Measurements from ENCODE around the gene MRI1. TPM values are rescaled to one million over a fixed set of nuclear protein-coding genes. Genes with fewer than 3 reads are reported as not detected.

The MRI1 gene
- polyA plus RNA-seq, 1 donor from 2014 or later, result 71.2 TPM

DNA sequence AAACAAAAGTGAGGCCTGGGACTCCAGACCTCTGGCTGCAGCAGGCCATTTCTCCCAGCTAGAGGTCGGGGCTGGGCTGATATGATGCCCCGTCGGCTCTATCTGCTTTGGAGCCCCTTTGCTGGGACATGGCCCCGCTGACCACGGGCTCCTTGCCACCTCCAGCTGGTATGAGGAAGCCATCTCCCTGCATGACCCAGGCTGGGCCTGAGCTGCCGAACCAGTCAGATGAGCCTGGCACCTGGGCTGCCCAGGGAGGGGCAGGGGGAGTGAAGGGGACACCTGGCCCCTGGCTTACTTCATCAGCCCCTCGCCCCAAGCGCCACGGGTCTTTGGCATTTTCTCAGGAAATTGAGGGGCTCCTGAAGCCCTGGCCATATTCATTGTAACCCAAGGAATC is 38.7 kb downstream of the MRI1 start:
- Histone ChIP-seq H3K9me3 (ENCODE audit: low read length) (no peaks in the 10 kb centered on the region), H3F3A (ENCODE audit: insufficient read depth, low read length, poor library complexity, severe bottlenecking) (no peaks in the 10 kb centered on the region), H3K36me3 (ENCODE audit: insufficient read depth, low read length) (no peaks in the 10 kb centered on the region), H3K27me3 (ENCODE audit: insufficient read depth, low read depth, low read length) (no peaks in the 10 kb centered on the region), H3K4me3 (ENCODE audit: low read length) (no peak overlapping the region), H4K20me1 (ENCODE audit: insufficient read depth) (no peaks in the 10 kb centered on the region), H3K9ac (ENCODE audit: low read length) (no peak overlapping the region), H3K4me2 (ENCODE audit: low read length) (no peak overlapping the region), H3K79me2 (replicated peaks; ENCODE audit: insufficient read depth, low read length) (no peaks in the 10 kb centered on the region), H3K27ac (ENCODE audit: low read length) (no peak overlapping the region), H2AFZ (ENCODE audit: low read depth, low read length) (no peak overlapping the region), H3K9me2 (ENCODE audit: insufficient read depth, low read length) (no peaks in the 10 kb centered on the region)
- TF ChIP-seq MXI1 (conservative IDR thresholded peaks at IDR 0.05; ENCODE audit: poor library complexity, severe bottlenecking) (no peak), POLR2AphosphoS5 (IDR thresholded peaks at IDR 0.05) (no peak), SMC3 (conservative IDR thresholded peaks at IDR 0.05; ENCODE audit: poor library complexity) (no peak), EP300 (conservative IDR thresholded peaks at IDR 0.05; ENCODE audit: poor library complexity, severe bottlenecking) (no peak), RAD21 (conservative IDR thresholded peaks at IDR 0.05) (no peak), TAF1 (IDR thresholded peaks at IDR 0.05; ENCODE audit: low read depth) (no peak), EZH2 (IDR thresholded peaks at IDR 0.05; ENCODE audit: borderline replicate concordance, insufficient read depth, low read length, poor library complexity, severe bottlenecking) (no peak)
- TF ChIP-seq, protein P1, sequence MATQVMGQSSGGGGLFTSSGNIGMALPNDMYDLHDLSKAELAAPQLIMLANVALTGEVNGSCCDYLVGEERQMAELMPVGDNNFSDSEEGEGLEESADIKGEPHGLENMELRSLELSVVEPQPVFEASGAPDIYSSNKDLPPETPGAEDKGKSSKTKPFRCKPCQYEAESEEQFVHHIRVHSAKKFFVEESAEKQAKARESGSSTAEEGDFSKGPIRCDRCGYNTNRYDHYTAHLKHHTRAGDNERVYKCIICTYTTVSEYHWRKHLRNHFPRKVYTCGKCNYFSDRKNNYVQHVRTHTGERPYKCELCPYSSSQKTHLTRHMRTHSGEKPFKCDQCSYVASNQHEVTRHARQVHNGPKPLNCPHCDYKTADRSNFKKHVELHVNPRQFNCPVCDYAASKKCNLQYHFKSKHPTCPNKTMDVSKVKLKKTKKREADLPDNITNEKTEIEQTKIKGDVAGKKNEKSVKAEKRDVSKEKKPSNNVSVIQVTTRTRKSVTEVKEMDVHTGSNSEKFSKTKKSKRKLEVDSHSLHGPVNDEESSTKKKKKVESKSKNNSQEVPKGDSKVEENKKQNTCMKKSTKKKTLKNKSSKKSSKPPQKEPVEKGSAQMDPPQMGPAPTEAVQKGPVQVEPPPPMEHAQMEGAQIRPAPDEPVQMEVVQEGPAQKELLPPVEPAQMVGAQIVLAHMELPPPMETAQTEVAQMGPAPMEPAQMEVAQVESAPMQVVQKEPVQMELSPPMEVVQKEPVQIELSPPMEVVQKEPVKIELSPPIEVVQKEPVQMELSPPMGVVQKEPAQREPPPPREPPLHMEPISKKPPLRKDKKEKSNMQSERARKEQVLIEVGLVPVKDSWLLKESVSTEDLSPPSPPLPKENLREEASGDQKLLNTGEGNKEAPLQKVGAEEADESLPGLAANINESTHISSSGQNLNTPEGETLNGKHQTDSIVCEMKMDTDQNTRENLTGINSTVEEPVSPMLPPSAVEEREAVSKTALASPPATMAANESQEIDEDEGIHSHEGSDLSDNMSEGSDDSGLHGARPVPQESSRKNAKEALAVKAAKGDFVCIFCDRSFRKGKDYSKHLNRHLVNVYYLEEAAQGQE (IDR thresholded peaks at IDR 0.05; ENCODE audit: borderline replicate concordance), result no peak
- TF ChIP-seq, protein P2, sequence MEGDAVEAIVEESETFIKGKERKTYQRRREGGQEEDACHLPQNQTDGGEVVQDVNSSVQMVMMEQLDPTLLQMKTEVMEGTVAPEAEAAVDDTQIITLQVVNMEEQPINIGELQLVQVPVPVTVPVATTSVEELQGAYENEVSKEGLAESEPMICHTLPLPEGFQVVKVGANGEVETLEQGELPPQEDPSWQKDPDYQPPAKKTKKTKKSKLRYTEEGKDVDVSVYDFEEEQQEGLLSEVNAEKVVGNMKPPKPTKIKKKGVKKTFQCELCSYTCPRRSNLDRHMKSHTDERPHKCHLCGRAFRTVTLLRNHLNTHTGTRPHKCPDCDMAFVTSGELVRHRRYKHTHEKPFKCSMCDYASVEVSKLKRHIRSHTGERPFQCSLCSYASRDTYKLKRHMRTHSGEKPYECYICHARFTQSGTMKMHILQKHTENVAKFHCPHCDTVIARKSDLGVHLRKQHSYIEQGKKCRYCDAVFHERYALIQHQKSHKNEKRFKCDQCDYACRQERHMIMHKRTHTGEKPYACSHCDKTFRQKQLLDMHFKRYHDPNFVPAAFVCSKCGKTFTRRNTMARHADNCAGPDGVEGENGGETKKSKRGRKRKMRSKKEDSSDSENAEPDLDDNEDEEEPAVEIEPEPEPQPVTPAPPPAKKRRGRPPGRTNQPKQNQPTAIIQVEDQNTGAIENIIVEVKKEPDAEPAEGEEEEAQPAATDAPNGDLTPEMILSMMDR (IDR thresholded peaks at IDR 0.05; ENCODE audit: poor library complexity, severe bottlenecking), result no peak

DNA sequence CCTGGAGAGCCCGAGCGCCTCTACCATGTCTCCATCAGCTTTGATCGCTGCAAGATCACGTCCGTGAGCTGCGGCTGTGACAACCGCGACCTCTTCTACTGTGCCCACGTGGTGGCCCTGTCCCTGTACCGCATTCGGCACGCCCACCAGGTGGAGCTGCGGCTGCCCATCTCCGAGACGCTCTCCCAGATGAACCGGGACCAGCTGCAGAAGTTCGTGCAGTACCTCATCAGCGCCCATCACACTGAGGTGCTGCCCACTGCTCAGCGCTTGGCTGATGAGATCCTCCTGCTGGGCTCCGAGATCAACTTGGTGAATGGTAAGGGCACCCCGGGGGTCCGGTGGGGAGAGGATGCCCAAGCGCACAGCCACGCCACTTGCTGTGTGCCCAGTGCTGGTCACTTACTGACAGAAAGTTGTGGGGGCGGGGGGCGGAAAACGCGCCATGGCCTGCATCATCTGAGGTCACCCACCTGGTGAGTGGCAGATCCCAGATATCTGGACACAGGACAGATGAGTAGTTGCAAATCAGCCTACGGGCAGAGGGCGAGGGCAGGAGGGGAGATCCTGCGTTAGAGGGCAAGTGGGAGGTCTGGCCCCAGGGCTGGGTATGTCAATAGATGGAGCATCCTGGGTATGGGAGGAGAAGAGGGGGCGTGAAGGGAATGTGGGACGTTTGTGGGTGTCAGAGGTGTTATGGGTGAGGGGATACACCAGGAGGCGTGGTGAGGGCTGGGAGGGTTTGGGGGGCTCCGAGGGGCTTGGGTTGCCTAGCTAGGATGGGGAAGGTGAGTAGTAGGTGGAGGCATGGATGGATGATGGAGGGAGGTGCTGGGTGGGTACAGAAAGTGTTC is 40.7 kb downstream of the MRI1 start:
- Histone ChIP-seq H3K4me3 (ENCODE audit: low read length) (no peak overlapping the region), H3K4me2 (ENCODE audit: low read length) (no peak overlapping the region), H3K36me3 (ENCODE audit: insufficient read depth, low read length) (no peaks in the 10 kb centered on the region), H3K9ac (ENCODE audit: low read length) (no peak overlapping the region), H4K20me1 (ENCODE audit: insufficient read depth) (no peaks in the 10 kb centered on the region), H2AFZ (ENCODE audit: low read depth, low read length) (no peak overlapping the region), H3K79me2 (replicated peaks; ENCODE audit: insufficient read depth, low read length) (no peaks in the 10 kb centered on the region), H3K9me3 (ENCODE audit: low read length) (no peaks in the 10 kb centered on the region), H3F3A (ENCODE audit: insufficient read depth, low read length, poor library complexity, severe bottlenecking) (no peaks in the 10 kb centered on the region), H3K9me2 (ENCODE audit: insufficient read depth, low read length) (no peaks in the 10 kb centered on the region), H3K27ac (ENCODE audit: low read length) (no peak overlapping the region), H3K27me3 (ENCODE audit: insufficient read depth, low read depth, low read length) (no peaks in the 10 kb centered on the region)
- TF ChIP-seq EZH2 (IDR thresholded peaks at IDR 0.05; ENCODE audit: borderline replicate concordance, insufficient read depth, low read length, poor library complexity, severe bottlenecking), result no peak
- TF ChIP-seq, protein P2 (IDR thresholded peaks at IDR 0.05; ENCODE audit: poor library complexity, severe bottlenecking), result no peak

All from neural cell (in vitro differentiated cells).